DOHH2 (cell line): ENCODE results near the gene RNF213.

ENCODE experiments used
- EZH2phosphoT487 ChIP-seq: fragments of 200-600 bp; sonication (generic); IDR thresholded peaks from 2 replicates; pipeline ENCODE4 v1.6.1; 2017; ENCODE audit warnings: borderline replicate concordance, mild to moderate bottlenecking, antibody characterized with exemption, low read length, moderate library complexity, mixed read lengths
- TF ChIP-seq, protein P1 (sequence below): fragments of 200-600 bp; sonication (generic); IDR thresholded peaks from one replicate; pipeline ENCODE4 v1.5.1; 2014; ENCODE audit warnings: antibody characterized with exemption, mild to moderate bottlenecking, low read depth, low read length; ENCODE audit not compliant: poor library complexity, severe bottlenecking

GRCh38 chr17:80219013-80219762, 41.5 kb upstream of the RNF213 start:
- TF ChIP-seq, protein P1, sequence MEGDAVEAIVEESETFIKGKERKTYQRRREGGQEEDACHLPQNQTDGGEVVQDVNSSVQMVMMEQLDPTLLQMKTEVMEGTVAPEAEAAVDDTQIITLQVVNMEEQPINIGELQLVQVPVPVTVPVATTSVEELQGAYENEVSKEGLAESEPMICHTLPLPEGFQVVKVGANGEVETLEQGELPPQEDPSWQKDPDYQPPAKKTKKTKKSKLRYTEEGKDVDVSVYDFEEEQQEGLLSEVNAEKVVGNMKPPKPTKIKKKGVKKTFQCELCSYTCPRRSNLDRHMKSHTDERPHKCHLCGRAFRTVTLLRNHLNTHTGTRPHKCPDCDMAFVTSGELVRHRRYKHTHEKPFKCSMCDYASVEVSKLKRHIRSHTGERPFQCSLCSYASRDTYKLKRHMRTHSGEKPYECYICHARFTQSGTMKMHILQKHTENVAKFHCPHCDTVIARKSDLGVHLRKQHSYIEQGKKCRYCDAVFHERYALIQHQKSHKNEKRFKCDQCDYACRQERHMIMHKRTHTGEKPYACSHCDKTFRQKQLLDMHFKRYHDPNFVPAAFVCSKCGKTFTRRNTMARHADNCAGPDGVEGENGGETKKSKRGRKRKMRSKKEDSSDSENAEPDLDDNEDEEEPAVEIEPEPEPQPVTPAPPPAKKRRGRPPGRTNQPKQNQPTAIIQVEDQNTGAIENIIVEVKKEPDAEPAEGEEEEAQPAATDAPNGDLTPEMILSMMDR = no peak
- TF ChIP-seq EZH2phosphoT487 = no peak
